ENCODE results near the gene RFX4.

- TF ChIP-seq POLR2A (IDR thresholded peaks at IDR 0.05; ENCODE audit: low read depth, low read length), result no peak
- no peak for TF ChIP-seq POLR2AphosphoS5 (IDR thresholded peaks at IDR 0.05; ENCODE audit: low read depth, low read length)
- no peak for TF ChIP-seq TAF1 (IDR thresholded peaks at IDR 0.05; ENCODE audit: low read depth, low read length)
- no peak for TF ChIP-seq SPI1 (IDR thresholded peaks at IDR 0.05; ENCODE audit: low read depth, low read length)
- TF ChIP-seq PAX5 (IDR thresholded peaks at IDR 0.05; ENCODE audit: insufficient read depth, low read length, severe bottlenecking), result no peak
Observed at GRCh38 chr12:106740818-106741217, 158.0 kb downstream of the RFX4 start.
